Osteoblast (primary cell): ENCODE results near the gene ESPL1. TPM values are rescaled to one million over a fixed set of nuclear protein-coding genes. Genes with fewer than 3 reads are reported as not detected.

Source experiments
- DNase-seq: peaks from one replicate; pipeline ENCODE4 v3.0.0; 2011; ENCODE audit warnings: low spot score, mixed read lengths; ENCODE audit not compliant: insufficient read length; ENCODE audit errors: missing footprints
- H2AFZ ChIP-seq: 2 replicates; pipeline ENCODE4 v1.6.0; 2011; ENCODE audit warnings: mild to moderate bottlenecking, low read length
- H3K27ac ChIP-seq: 2 replicates; pipeline ENCODE4 v1.5.1; 2011; ENCODE audit warnings: mild to moderate bottlenecking, low read depth, low read length, moderate library complexity
- H3K27me3 ChIP-seq: 2 replicates; pipeline ENCODE4 v1.6.0; 2012; ENCODE audit warnings: mild to moderate bottlenecking, control low read depth, inconsistent platforms, low read length, moderate library complexity; ENCODE audit not compliant: insufficient read depth
- H3K36me3 ChIP-seq: 2 replicates; pipeline ENCODE4 v1.5.1; 2011; ENCODE audit warnings: mild to moderate bottlenecking, low read length, control low read depth, moderate library complexity; ENCODE audit not compliant: insufficient read depth
- H3K4me1 ChIP-seq: 2 replicates; pipeline ENCODE4 v1.5.1; 2011; ENCODE audit warnings: mild to moderate bottlenecking, low read length, control low read depth, moderate library complexity; ENCODE audit not compliant: insufficient read depth
- H3K4me2 ChIP-seq: 2 replicates; pipeline ENCODE4 v1.6.0; 2011; ENCODE audit warnings: mild to moderate bottlenecking, low read length; ENCODE audit not compliant: insufficient read depth
- H3K4me3 ChIP-seq: fragments of 200-600 bp; sonication (generic); 3 replicates; pipeline ENCODE4 v1.5.1; 2012; ENCODE audit warnings: mild to moderate bottlenecking, low read length, inconsistent platforms; ENCODE audit not compliant: insufficient read depth
- H3K79me2 ChIP-seq: 2 replicates; pipeline ENCODE4 v1.6.0; 2012; ENCODE audit warnings: mild to moderate bottlenecking, low read length, control low read depth, inconsistent platforms; ENCODE audit not compliant: insufficient read depth
- H3K9me3 ChIP-seq: 2 replicates; pipeline ENCODE4 v1.5.1; 2011; ENCODE audit warnings: low read depth, low read length, control low read depth
- H4K20me1 ChIP-seq: 2 replicates; pipeline ENCODE4 v1.6.0; 2012; ENCODE audit warnings: mild to moderate bottlenecking, low read length, control low read depth; ENCODE audit not compliant: insufficient read depth
- CTCF ChIP-seq: IDR thresholded peaks from 2 replicates; pipeline ENCODE4 v1.5.1; 2011; ENCODE audit warnings: mild to moderate bottlenecking, low read depth, low read length, moderate library complexity; ENCODE audit errors: extremely low read depth
- total RNA-seq: library from RNA; depleted of rRNA; stranded (reverse); fragments of >200 nt; gene quantifications from 2 replicates; pipeline ENCODE4 v1.2.3, GENCODE V29; 2012

ESPL1 gene
- total RNA-seq, 1 donor, result 0.72 TPM

- Histone ChIP-seq H3K79me2 (peaks cover under 1% of the 10 kb centered on the region), H4K20me1 (no peaks in the 10 kb centered on the region), H3K27me3 (no peaks in the 10 kb centered on the region), H3K36me3 (peaks cover 28% of the 10 kb centered on the region), H3K4me3 (no peak overlapping the region), H2AFZ (no peak overlapping the region), H3K4me1 (peaks cover 19% of the 10 kb centered on the region), H3K4me2 (no peak overlapping the region), H3K27ac (no peak overlapping the region), H3K9me3 (no peaks in the 10 kb centered on the region)
- no peak for DNase-seq
- no peak for TF ChIP-seq CTCF
These were observed 18.3 kb downstream of the ESPL1 start for GRCh38 chr12:53286448-53286847.

GRCh38 chr12:53287741-53288216, 19.7 kb downstream of the ESPL1 start:
- no peaks in the 10 kb centered on the region for H4K20me1 ChIP-seq
- DNase-seq, result peak; percentile 91
- peaks cover 5% of the 10 kb centered on the region for H3K79me2 ChIP-seq
- H3K4me1 ChIP-seq, result peaks cover 19% of the 10 kb centered on the region
- H3K4me2 ChIP-seq, result no peak overlapping the region
- TF ChIP-seq CTCF, result peak; percentile 65
- H3K36me3 ChIP-seq, result peaks cover 22% of the 10 kb centered on the region
- peak overlapping the region; percentile 36 for H2AFZ ChIP-seq
- no peaks in the 10 kb centered on the region for H3K27me3 ChIP-seq
- H3K4me3 ChIP-seq, result no peak overlapping the region
- no peaks in the 10 kb centered on the region for H3K9me3 ChIP-seq
- H3K27ac ChIP-seq, result no peak overlapping the region

- no peak for DNase-seq
- Histone ChIP-seq H3K79me2 (peaks cover 5% of the 10 kb centered on the region), H3K4me3 (no peak overlapping the region), H3K4me2 (no peak overlapping the region), H3K27me3 (no peaks in the 10 kb centered on the region), H3K4me1 (peaks cover 19% of the 10 kb centered on the region), H3K9me3 (no peaks in the 10 kb centered on the region), H3K27ac (no peak overlapping the region), H2AFZ (no peak overlapping the region), H3K36me3 (peaks cover 18% of the 10 kb centered on the region), H4K20me1 (no peaks in the 10 kb centered on the region)
- TF ChIP-seq CTCF, result no peak
These were observed 20.2 kb downstream of the ESPL1 start for GRCh38 chr12:53288322-53288721.

DNA sequence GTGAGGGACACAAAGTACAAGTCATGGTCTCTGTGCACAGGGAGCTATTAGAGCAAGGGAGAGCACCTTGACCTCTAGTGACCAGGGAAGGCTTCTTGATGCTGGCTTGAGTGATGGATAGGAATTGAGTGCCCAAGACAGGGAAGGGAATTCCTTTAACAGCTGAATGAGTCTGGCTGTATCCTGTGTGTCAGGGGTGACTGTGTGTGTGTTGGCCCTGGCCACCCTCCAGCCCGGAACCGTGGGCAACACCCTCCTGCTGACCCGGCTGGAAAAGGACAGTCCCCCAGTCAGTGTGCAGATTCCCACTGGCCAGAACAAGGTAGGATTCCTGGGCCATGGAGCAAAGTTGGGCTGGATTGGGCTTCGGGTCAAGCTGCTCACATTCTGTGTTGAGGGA, 21.8 kb downstream of the ESPL1 start:
- Histone ChIP-seq H4K20me1 (no peaks in the 10 kb centered on the region), H3K27ac (peak overlapping the region; percentile 71), H3K27me3 (no peaks in the 10 kb centered on the region), H3K4me2 (peak overlapping the region; percentile 17), H3K4me1 (peaks cover 21% of the 10 kb centered on the region), H2AFZ (peak overlapping the region; percentile 69), H3K79me2 (peaks cover 7% of the 10 kb centered on the region), H3K9me3 (no peaks in the 10 kb centered on the region), H3K36me3 (peaks cover 16% of the 10 kb centered on the region), H3K4me3 (no peak overlapping the region)
- peak; percentile 90 for DNase-seq
- TF ChIP-seq CTCF, result no peak
